Sigmoid colon (tissue), 4 donors: ENCODE data around the gene MAF.

Experiments used
- EP300 ChIP-seq, 4 donors: sonication (generic); formaldehyde crosslinking; IDR thresholded peaks; one replicate each; pipeline ENCODE4 v1.6.1; 2017; ENCODE audit warnings: antibody characterized with exemption in 4 of 4
- TF ChIP-seq, protein P1 (sequence below), 4 experiments: fragments of 450-650 bp in 3 of 4; fragments of 200-600 bp in 1 of 4; IDR thresholded peaks; one replicate each; pipeline ENCODE4 v1.5.1; 2016 to 2019; ENCODE audit warnings: antibody characterized with exemption in 4 of 4, mild to moderate bottlenecking in 3 of 4, moderate library complexity in 2 of 4

DNA sequence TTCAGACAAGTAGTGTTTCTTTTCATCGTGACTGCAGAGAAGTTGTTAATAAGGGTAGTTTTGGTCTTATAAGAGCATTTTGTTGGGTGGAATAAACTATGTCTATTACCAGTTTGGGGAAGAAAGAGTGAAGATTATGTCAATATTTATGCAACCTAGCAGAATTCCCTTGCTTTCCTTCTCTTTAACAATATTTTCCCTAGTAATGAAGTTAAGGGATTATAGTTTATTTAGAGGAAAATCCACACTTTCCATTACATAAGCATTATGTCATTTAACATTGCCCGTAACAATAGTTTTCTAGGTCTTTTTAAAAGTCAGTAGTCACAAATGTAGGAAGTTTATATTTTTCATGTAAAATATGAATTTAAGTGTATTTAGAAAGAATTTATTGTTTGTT is 2.5 kb upstream of the MAF start:
- TF ChIP-seq, protein P1, sequence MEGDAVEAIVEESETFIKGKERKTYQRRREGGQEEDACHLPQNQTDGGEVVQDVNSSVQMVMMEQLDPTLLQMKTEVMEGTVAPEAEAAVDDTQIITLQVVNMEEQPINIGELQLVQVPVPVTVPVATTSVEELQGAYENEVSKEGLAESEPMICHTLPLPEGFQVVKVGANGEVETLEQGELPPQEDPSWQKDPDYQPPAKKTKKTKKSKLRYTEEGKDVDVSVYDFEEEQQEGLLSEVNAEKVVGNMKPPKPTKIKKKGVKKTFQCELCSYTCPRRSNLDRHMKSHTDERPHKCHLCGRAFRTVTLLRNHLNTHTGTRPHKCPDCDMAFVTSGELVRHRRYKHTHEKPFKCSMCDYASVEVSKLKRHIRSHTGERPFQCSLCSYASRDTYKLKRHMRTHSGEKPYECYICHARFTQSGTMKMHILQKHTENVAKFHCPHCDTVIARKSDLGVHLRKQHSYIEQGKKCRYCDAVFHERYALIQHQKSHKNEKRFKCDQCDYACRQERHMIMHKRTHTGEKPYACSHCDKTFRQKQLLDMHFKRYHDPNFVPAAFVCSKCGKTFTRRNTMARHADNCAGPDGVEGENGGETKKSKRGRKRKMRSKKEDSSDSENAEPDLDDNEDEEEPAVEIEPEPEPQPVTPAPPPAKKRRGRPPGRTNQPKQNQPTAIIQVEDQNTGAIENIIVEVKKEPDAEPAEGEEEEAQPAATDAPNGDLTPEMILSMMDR (IDR thresholded peaks at IDR 0.05), result no peak
- TF ChIP-seq EP300 (IDR thresholded peaks at IDR 0.05), result no peak
